HepG2 (cell line): ENCODE measurements around the gene RASIP1. TPM values are rescaled to one million over a fixed set of nuclear protein-coding genes. Genes with fewer than 3 reads are reported as not detected.

ENCODE experiments used
- ATAC-seq: fragments of 200-7000 bp; cut with Tn5 transposase; 3 replicates; pipeline ENCODE4 v1.9.1; 2020; ENCODE audit warnings: mild to moderate bottlenecking, moderate library complexity
- BruUV-seq: library from RNA; stranded (reverse); fragments of 400-500 nt; replicated peaks from 2 replicates; lab custom pipeline; 2021; lab: Mats Ljungman, UMichigan
- CTCF ChIA-PET: fragments of 300-600 bp; formaldehyde crosslinking; extraction: SDS; loops from one replicate; lab custom pipeline; 2021; ENCODE audit warnings: low total read pairs, inconsistent platforms, low intra/inter-chr PET ratio; lab: Yijun Ruan, JAX
- POLR2A ChIA-PET: fragments of 350-600 bp; sonication (Branson Sonifier 250); formaldehyde crosslinking; loops from one replicate; lab custom pipeline; 2020; ENCODE audit warnings: antibody characterized with exemption, inconsistent platforms; lab: Yijun Ruan, JAX
- DNase-seq: peaks from one replicate; pipeline ENCODE4 v3.0.0-alpha.2; 2015; ENCODE audit warnings: low spot score
- FAIRE-seq: peaks from 3 replicates; lab custom pipeline; 2011; peaks lifted over from hg19 to GRCh38; lab: Jason Lieb, UNC
- H2AFZ ChIP-seq: one replicate; pipeline ENCODE4 v1.6.1; 2011; ENCODE audit warnings: low read length, inconsistent platforms
- H3K27ac ChIP-seq: fragments of 300-600 bp; 3 replicates; pipeline ENCODE4 v1.8.0; 2011; ENCODE audit warnings: mixed run types, mild to moderate bottlenecking, mixed read lengths, low read length, inconsistent platforms; ENCODE audit not compliant: insufficient read depth; ENCODE audit errors: extremely low read length
- H3K27me3 ChIP-seq, 2 experiments: fragments of 200-600 bp in 1 of 2; 2 replicates in 1 of 2; 3 replicates in 1 of 2; pipeline versions ENCODE4 v1.6.0 to v1.8.0; 2011; ENCODE audit warnings: low read length in 2 of 2, mild to moderate bottlenecking in 2 of 2, moderate library complexity in 2 of 2, inconsistent platforms in 1 of 2; ENCODE audit not compliant: insufficient read depth in 2 of 2, control insufficient read depth in 1 of 2
- H3K36me3 ChIP-seq, 2 experiments: fragments of 200-600 bp in 1 of 2; replicated peaks in 1 of 2; 2 replicates in 1 of 2; 3 replicates in 1 of 2; pipeline versions ENCODE4 v1.5.1 to v1.8.0; 2011; ENCODE audit warnings: low read length in 2 of 2, inconsistent platforms in 1 of 2; ENCODE audit not compliant: insufficient read depth in 2 of 2, control insufficient read depth in 1 of 2
- H3K4me1 ChIP-seq: 2 replicates; pipeline ENCODE4 v1.5.1; 2012; ENCODE audit warnings: low read length, inconsistent platforms; ENCODE audit not compliant: insufficient read depth
- H3K4me2 ChIP-seq: 2 replicates; pipeline ENCODE4 v1.6.0; 2011; ENCODE audit warnings: low read depth, low read length, inconsistent platforms
- H3K4me3 ChIP-seq, 3 experiments: fragments of 200-600 bp in 1 of 3; sonication (generic), shearing (Covaris generic) in 1 of 3; replicated peaks in 1 of 3; 2 replicates each; pipeline ENCODE4 v1.5.1; 2011 to 2016; ENCODE audit warnings: low read length in 3 of 3, inconsistent platforms in 2 of 3, low read depth in 2 of 3, mild to moderate bottlenecking in 2 of 3, control low read depth in 1 of 3, mixed read lengths in 1 of 3; ENCODE audit not compliant: insufficient read depth in 1 of 3
- H3K79me2 ChIP-seq: one replicate; pipeline ENCODE4 v1.6.1; 2011; ENCODE audit warnings: low read length, inconsistent platforms; ENCODE audit not compliant: insufficient read depth
- H3K9ac ChIP-seq: 2 replicates; pipeline ENCODE4 v1.6.0; 2011; ENCODE audit warnings: mild to moderate bottlenecking, low read depth, low read length, inconsistent platforms; ENCODE audit not compliant: insufficient read depth
- H3K9me3 ChIP-seq: 2 replicates; pipeline ENCODE4 v1.5.1; 2012; ENCODE audit warnings: mild to moderate bottlenecking, low read length
- H4K20me1 ChIP-seq: 2 replicates; pipeline ENCODE4 v1.6.0; 2011; ENCODE audit warnings: inconsistent platforms, mild to moderate bottlenecking, low read length, moderate library complexity; ENCODE audit not compliant: insufficient read depth
- KDM1A ChIP-seq: IDR thresholded peaks from 2 replicates; pipeline ENCODE4 v1.6.1; 2016; ENCODE audit warnings: missing compliant biosample characterization
- KDM5A ChIP-seq: fragments of 200-600 bp; sonication (generic); IDR thresholded peaks from 2 replicates; pipeline ENCODE4 v1.7.0; 2018; ENCODE audit warnings: antibody characterized with exemption, mild to moderate bottlenecking, low read length, borderline replicate concordance
- KLF12 ChIP-seq: sonication (generic); formaldehyde crosslinking; IDR thresholded peaks from 2 replicates; pipeline ENCODE4 v1.4.0; 2020; ENCODE audit warnings: missing genetic modification reagents, borderline replicate concordance
- NFE2 ChIP-seq: sonication (generic); formaldehyde crosslinking; IDR thresholded peaks from 2 replicates; pipeline ENCODE4 v1.4.0; 2020; ENCODE audit warnings: missing genetic modification reagents
- RFX3 ChIP-seq: IDR thresholded peaks from 2 replicates; pipeline ENCODE4 v1.6.1; 2016; ENCODE audit warnings: missing biosample characterization, missing genetic modification reagents
- SCMH1 ChIP-seq: sonication (generic); formaldehyde crosslinking; IDR thresholded peaks from 2 replicates; pipeline ENCODE4 v1.9.0; 2021; ENCODE audit warnings: missing genetic modification reagents, mild to moderate bottlenecking, borderline replicate concordance
- ZNF264 ChIP-seq: sonication (generic); formaldehyde crosslinking; IDR thresholded peaks from 2 replicates; pipeline ENCODE4 v1.4.0; 2020; ENCODE audit warnings: missing genetic modification reagents
- ZNF382 ChIP-seq: sonication (generic); formaldehyde crosslinking; IDR thresholded peaks from 2 replicates; pipeline ENCODE4 v1.5.0; 2020; ENCODE audit warnings: missing genetic modification reagents, mild to moderate bottlenecking, borderline replicate concordance
- ZNF775 ChIP-seq: sonication (generic); formaldehyde crosslinking; IDR thresholded peaks from 2 replicates; pipeline ENCODE4 v1.4.0; 2020; ENCODE audit warnings: missing genetic modification reagents, mild to moderate bottlenecking, moderate library complexity, borderline replicate concordance
- ZSCAN22 ChIP-seq: sonication (generic); formaldehyde crosslinking; IDR thresholded peaks from 2 replicates; pipeline ENCODE4 v1.4.0; 2020; ENCODE audit warnings: mild to moderate bottlenecking, missing genetic modification reagents
- WGBS: methylation state at CpG from one replicate; pipeline ENCODE4 v1.1.6; 2017; ENCODE audit warnings: low lambda C conversion rate; 5-methylcytosine and 5-hydroxymethylcytosine counted together
- in situ Hi-C: cut with HindIII; loops from 2 replicates; pipeline ENCODE4 v1.10.0; 2017; ENCODE audit warnings: low pct_unique_long_range_greater_than_20kb; ENCODE audit not compliant: extremely low pct_ligation_motif_present
- intact Hi-C: fragments of 100-400 bp; cut with micrococcal nuclease; formaldehyde crosslinking; loops from one replicate; pipeline ENCODE4 v1.10.0; 2022; ENCODE audit not compliant: unreplicated experiment
- polyA plus RNA-seq, 8 experiments: library from polyadenylated mRNA; depleted of rRNA in 3 of 8; stranded (reverse) in 7 of 8; unstranded in 1 of 8; fragments of >200 nt; fragmentation: Illumina TruSeq in 4 of 8; extraction: Trizol in 4 of 8; gene quantifications; 2 replicates each; pipeline versions ENCODE4 v1.2.1 to v1.2.3, GENCODE V29; 2011 to 2016; ENCODE audit warnings: low read depth in 4 of 8, missing spikeins in 1 of 8, mixed read lengths in 1 of 8; ENCODE audit not compliant: insufficient read depth in 1 of 8
- total RNA-seq, 5 experiments: library from RNA; depleted of rRNA; stranded (reverse); fragments of >200 nt; fragmentation: Illumina TruSeq; extraction: Trizol; gene quantifications; 2 replicates each; pipeline ENCODE4 v1.2.3, GENCODE V29; 2016; ENCODE audit warnings: low read depth in 1 of 5
- TF ChIP-seq, protein P1 (sequence below): sonication (generic); formaldehyde crosslinking; IDR thresholded peaks from 2 replicates; pipeline ENCODE4 v1.5.1; 2020; ENCODE audit warnings: missing genetic modification reagents, mild to moderate bottlenecking, borderline replicate concordance
- TF ChIP-seq, protein P2 (sequence below): sonication (generic); formaldehyde crosslinking; IDR thresholded peaks from 2 replicates; pipeline ENCODE4 v1.5.1; 2020; ENCODE audit warnings: missing genetic modification reagents, mild to moderate bottlenecking, borderline replicate concordance
- TF ChIP-seq, protein P3 (sequence below): IDR thresholded peaks from 2 replicates; pipeline ENCODE4 v1.6.1; 2016; ENCODE audit warnings: low read depth, borderline replicate concordance
- TF ChIP-seq, protein P4 (sequence below), 2 experiments: sonication (generic) in 1 of 2; formaldehyde crosslinking in 1 of 2; IDR thresholded peaks; 2 replicates each; pipeline versions ENCODE4 v1.4.0 to v1.6.1; 2016 to 2020; ENCODE audit warnings: borderline replicate concordance in 1 of 2, low read depth in 1 of 2, mild to moderate bottlenecking in 1 of 2, missing genetic modification reagents in 1 of 2

The RASIP1 gene
- total and polyA plus RNA-seq, 2 of the 13 experiments (the other 11 are each of a cell fraction or from before 2014, with no cell fraction given), result 0.44 to 0.58 TPM

DNA sequence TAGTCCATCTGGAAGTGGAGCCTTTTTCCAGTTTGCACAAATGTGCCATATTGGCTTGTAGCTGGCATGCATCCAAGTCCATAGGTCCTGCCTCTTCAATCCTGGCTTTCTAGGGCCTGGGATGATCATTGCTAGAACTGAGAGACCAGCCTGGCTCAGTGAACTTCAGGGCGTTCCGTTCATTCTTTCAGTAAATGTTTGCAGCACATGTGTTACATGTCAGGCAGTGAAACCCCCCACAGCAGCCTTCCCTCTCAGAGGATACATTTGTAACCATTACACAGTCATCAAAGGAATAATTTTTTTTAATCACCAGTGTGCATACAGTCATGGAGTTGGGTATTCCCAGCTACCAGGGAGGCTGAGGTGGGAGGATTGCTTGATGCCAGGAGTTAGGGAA lies 35.0 kb downstream of the RASIP1 start (continued):
- TF ChIP-seq, protein P1, sequence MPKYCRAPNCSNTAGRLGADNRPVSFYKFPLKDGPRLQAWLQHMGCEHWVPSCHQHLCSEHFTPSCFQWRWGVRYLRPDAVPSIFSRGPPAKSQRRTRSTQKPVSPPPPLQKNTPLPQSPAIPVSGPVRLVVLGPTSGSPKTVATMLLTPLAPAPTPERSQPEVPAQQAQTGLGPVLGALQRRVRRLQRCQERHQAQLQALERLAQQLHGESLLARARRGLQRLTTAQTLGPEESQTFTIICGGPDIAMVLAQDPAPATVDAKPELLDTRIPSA (CRISPR knock-in tag), result no peak
- no peak for TF ChIP-seq ZNF264
- TF ChIP-seq, all 625 proteins: peak for 0

DNA sequence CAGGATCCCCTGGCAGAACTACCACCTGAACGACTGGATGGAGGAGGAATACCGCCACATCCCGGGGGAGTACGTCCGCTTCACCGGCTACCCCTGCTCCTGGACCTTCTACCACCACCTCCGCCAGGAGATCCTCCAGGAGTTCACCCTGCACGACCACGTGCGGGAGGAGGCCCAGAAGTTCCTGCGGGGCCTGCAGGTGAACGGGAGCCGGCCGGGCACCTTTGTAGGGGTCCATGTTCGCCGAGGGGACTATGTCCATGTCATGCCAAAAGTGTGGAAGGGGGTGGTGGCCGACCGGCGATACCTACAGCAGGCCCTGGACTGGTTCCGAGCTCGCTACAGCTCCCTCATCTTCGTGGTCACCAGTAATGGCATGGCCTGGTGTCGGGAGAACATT lies 37.1 kb downstream of the RASIP1 start:
- H3K4me2 ChIP-seq, result no peak overlapping the region
- TF ChIP-seq ZNF775 (CRISPR knock-in tag) (no peak), KDM1A (CRISPR knock-in tag) (no peak), ZNF382 (CRISPR knock-in tag) (no peak), NFE2 (CRISPR knock-in tag) (no peak), SCMH1 (CRISPR knock-in tag) (no peak), ZSCAN22 (no peak), KDM5A (no peak), RFX3 (CRISPR knock-in tag) (no peak), KLF12 (no peak)
- TF ChIP-seq, protein P2, sequence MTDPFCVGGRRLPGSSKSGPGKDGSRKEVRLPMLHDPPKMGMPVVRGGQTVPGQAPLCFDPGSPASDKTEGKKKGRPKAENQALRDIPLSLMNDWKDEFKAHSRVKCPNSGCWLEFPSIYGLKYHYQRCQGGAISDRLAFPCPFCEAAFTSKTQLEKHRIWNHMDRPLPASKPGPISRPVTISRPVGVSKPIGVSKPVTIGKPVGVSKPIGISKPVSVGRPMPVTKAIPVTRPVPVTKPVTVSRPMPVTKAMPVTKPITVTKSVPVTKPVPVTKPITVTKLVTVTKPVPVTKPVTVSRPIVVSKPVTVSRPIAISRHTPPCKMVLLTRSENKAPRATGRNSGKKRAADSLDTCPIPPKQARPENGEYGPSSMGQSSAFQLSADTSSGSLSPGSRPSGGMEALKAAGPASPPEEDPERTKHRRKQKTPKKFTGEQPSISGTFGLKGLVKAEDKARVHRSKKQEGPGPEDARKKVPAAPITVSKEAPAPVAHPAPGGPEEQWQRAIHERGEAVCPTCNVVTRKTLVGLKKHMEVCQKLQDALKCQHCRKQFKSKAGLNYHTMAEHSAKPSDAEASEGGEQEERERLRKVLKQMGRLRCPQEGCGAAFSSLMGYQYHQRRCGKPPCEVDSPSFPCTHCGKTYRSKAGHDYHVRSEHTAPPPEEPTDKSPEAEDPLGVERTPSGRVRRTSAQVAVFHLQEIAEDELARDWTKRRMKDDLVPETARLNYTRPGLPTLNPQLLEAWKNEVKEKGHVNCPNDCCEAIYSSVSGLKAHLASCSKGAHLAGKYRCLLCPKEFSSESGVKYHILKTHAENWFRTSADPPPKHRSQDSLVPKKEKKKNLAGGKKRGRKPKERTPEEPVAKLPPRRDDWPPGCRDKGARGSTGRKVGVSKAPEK (CRISPR knock-in tag), result no peak
- TF ChIP-seq, protein P3, sequence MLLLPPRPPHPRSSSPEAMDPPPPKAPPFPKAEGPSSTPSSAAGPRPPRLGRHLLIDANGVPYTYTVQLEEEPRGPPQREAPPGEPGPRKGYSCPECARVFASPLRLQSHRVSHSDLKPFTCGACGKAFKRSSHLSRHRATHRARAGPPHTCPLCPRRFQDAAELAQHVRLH (CRISPR knock-in tag), result no peak
- TF ChIP-seq, protein P4, sequence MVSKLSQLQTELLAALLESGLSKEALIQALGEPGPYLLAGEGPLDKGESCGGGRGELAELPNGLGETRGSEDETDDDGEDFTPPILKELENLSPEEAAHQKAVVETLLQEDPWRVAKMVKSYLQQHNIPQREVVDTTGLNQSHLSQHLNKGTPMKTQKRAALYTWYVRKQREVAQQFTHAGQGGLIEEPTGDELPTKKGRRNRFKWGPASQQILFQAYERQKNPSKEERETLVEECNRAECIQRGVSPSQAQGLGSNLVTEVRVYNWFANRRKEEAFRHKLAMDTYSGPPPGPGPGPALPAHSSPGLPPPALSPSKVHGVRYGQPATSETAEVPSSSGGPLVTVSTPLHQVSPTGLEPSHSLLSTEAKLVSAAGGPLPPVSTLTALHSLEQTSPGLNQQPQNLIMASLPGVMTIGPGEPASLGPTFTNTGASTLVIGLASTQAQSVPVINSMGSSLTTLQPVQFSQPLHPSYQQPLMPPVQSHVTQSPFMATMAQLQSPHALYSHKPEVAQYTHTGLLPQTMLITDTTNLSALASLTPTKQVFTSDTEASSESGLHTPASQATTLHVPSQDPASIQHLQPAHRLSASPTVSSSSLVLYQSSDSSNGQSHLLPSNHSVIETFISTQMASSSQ (IDR thresholded peaks at IDR 0.05; ENCODE audit: low read depth), result no peak
- TF ChIP-seq, protein P4 (CRISPR knock-in tag; IDR thresholded peaks at IDR 0.05; ENCODE audit: borderline replicate concordance), result no peak

More for the DNA sequence above, 37.1 kb downstream of the RASIP1 start:
- no peak overlapping the region for H2AFZ ChIP-seq
- POLR2A ChIA-PET, result no interaction called here
- no peaks in the 10 kb centered on the region for H3K36me3 ChIP-seq
- H3K4me1 ChIP-seq, result 0 out of 2 replicates have a peak, but pooled peaks cover 6% of the 10 kb centered on the region
- H3K4me3 ChIP-seq, result no peak overlapping the region
- ATAC-seq (no peak), DNase-seq (no peak), FAIRE-seq (no peak)
- H3K27me3 ChIP-seq, result no peaks in the 10 kb centered on the region
- no TSS peak for BruUV-seq
- intact Hi-C loops (no loop called here), in situ Hi-C loops (no loop called here)
- 88% methylated on average over 16 of the region's 23 CpGs for WGBS
- no peak overlapping the region for H3K27ac ChIP-seq
- no peak overlapping the region for H3K9ac ChIP-seq
- CTCF ChIA-PET, result no interaction called here
- no peaks in the 10 kb centered on the region for H4K20me1 ChIP-seq
- no peaks in the 10 kb centered on the region for H3K79me2 ChIP-seq
- no peaks in the 10 kb centered on the region for H3K9me3 ChIP-seq
